Hematopoietic multipotent progenitor cell treated with erythropoietin and hydrocortisone succinate and interleukin-3 and kit ligand, for 8 days (in vitro differentiated cells): Measurements from ENCODE around the gene SPRR1A.

ENCODE experiments used
- DNase-seq: peaks from one replicate; pipeline ENCODE4 v3.0.0-alpha.2; 2015

SPRR1A gene, protein sequence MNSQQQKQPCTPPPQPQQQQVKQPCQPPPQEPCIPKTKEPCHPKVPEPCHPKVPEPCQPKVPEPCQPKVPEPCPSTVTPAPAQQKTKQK

GRCh38 chr1:152983743-152984142 is at the start of gene SPRR1A:
SPRR1A (plus strand) TSS chr1:152984081; CDS start chr1:152985231, 1,150 bp downstream.
- DNase-seq = no peak

DNA sequence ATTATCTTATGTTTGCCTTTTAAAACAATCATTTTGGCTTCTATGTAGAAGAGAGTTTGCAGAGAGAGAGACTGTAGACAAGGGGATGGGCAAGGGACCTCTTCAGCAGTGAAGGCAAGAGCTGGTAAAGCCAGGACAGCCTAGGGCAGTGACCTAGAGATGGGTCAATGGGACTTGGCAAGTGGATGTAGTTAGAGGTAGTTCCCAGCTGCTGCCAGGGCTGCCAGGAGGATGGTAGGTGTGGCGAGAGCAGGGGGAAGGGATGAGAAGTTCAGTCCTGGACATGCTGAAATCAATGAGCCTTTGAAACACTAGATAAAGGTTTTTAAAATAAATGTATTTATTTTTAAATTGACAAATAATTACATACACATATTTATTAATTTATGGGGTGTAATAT is 43.3 kb upstream of the SPRR1A start:
- no peak for DNase-seq

GRCh38 chr1:152941037-152941711 is 42.7 kb upstream of the SPRR1A start:
- no peak for DNase-seq

DNA sequence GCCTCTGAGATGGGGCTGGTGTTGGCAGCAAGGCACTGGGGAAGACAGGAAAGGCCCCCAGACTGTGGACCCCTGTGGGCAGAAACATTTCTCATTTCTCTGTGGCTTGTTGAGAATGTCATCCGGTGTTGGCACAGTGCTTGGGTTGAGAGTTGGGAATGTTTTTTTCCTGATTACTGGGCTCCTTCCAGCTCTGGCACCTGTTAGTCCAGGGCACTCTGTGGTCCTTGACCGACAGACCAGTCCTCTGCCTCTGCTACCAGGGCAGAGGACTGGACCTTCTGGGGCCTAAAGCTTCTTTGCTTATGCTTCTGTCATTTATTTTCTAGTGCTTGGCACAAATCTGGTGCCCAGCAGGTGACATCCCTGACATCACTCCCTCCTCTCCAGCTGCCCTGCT is 41.7 kb upstream of the SPRR1A start:
- no peak for DNase-seq

- DNase-seq = no peak
Observed at GRCh38 chr1:152946248-152946647, 37.6 kb upstream of the SPRR1A start.

- no peak for DNase-seq
Observed at GRCh38 chr1:152946651-152947256, 37.1 kb upstream of the SPRR1A start, which contains the start of gene SPRR5. SPRR5 (plus strand) TSS chr1:152947206; CDS start chr1:152948555, 1,349 bp downstream.

DNA sequence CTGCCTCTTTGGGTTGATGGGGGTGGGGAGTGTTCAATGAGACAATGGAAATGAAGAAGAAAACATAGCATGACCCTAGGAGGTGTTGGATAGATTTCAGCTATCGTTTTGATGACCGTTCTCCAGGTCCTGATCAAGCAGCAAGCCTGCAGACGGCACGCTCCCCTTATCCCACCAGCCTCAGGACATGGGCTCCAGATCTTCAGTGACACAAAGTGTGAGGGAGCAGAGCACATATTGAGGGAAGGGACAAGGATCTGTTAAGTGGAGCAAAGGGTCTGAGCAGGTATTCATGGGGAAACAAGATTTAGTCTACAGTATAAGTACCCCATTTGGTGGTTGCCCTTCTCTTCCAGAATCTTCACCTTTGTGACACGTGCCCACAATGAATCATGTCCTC is 32.2 kb upstream of the SPRR1A start:
- DNase-seq = no peak

DNA sequence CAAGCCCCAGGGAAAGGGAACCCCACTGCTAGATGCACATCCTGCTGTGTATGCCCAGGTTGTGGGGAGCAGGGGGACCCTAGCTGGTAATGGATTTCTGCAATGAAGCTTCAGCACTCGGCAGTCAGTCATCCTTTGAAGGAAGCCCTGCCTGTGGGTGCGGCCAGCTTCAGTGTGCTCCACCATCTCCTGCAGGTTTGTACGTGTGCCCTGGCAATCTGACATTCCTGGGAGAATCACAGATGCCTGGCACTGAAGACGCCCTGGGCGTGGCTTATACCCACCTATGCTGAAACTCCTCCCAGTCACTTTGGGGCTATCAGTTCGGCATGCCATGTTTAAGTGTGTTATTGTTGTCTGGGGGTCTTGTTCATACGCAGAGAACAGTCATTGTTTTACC is 30.1 kb upstream of the SPRR1A start:
- no peak for DNase-seq

DNA sequence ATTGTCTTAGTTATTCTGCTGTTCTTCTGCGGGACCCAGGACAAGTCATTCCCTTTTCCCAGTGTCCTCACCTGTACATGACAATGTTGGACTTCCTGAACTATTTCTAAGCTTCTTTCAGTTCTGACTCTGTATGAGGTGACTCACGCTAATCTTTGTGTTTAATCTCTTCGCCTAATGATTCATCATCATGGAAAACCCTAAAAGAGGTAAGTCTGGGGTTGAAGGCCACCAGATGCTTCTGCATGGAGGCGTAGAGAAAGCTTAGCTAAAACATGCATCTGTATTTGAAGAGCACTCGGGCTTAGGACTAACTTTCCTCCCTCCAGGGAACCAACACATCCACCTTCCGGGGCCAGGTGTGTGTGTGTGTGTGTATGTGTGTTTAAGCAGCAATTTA is 29.4 kb upstream of the SPRR1A start:
- no peak for DNase-seq

- no peak for DNase-seq
Observed at GRCh38 chr1:152957561-152957960, 26.3 kb upstream of the SPRR1A start.

GRCh38 chr1:152959273-152959672 is 24.6 kb upstream of the SPRR1A start:
- DNase-seq = no peak

- DNase-seq = no peak
Observed at GRCh38 chr1:152959801-152960451, 24.0 kb upstream of the SPRR1A start.

DNA sequence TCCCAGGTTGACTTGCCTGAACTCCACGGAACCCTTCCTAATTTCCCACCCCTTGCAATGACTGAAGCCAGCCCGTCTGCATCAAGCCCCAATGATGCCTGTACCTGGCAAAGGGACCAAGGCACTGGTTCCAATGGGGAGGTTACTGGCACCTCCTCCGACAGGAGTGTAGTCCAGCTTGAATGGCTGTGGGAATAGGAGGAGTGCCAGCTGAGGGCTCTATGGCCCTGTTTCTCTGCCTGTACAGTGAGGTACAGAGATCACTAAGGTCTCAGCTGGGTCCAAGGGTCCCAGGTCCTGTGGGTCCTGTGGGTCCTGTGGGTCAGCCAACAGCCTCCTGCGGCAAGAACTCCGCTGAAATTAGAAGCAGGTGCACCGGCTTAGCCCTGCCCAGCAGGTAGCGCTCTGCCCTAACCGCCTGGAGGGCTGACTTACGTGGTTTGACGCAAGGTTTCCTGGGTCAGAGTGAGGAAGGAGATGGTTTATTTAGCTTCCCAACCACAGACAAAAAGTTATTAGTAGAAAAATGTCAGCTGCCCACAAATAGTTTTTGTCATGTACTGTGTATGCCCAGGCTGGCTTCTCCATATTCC is 23.3 kb upstream of the SPRR1A start:
- DNase-seq = peak; percentile 11

DNA sequence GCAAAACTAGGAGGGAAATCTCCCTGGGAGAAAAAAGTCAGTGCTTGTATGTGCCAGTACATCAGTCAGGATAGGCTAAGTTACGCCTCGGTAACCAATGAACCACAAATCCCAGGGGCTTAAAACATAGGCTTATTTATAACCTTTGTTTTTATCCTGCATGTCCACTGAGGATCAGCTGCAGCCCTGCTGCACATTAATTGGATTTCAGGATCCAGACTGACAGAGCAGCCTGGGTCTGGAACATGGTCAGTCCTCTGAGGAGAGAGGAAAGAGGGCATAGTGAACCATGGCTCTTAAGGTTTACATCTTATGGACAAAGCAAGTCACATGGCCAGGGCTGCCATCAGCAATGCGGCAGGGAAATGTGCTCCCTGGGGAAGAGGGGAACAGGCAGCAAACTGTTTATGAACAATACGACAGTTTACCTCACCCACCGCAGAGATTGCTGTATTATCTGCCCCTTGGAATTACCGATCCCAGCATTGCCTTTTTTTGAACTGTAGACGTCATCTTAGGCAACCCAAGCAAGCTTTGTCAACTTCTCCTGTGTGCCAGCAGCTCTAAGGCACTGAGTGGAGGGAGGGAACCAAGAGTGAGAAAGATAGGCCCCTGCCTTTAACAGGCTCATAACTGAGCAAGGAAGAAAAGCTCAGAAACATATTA is 22.5 kb upstream of the SPRR1A start:
- DNase-seq = no peak

GRCh38 chr1:152962876-152963415 is 20.9 kb upstream of the SPRR1A start:
- DNase-seq = no peak

DNA sequence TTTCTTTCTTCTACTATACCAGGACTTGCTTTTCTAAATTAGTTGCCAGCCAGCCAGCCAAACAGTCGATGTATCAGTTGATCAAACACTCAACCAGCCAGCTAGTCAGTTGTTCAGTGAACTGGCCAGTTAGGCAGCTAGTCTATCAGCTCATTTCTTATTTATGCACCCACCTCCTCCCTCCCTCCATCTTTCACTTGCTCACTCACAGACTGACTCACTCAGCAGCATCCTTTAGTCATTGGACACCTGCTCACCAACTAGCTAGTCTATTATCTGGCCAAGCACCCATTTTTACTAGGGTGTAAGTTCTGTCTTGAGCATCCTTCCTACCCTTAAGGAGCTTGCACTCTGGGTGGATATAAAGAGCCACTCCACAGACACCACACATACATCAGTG is 19.3 kb upstream of the SPRR1A start:
- no peak for DNase-seq

- no peak for DNase-seq
Observed at GRCh38 chr1:152965853-152966252, 18.0 kb upstream of the SPRR1A start.

DNA sequence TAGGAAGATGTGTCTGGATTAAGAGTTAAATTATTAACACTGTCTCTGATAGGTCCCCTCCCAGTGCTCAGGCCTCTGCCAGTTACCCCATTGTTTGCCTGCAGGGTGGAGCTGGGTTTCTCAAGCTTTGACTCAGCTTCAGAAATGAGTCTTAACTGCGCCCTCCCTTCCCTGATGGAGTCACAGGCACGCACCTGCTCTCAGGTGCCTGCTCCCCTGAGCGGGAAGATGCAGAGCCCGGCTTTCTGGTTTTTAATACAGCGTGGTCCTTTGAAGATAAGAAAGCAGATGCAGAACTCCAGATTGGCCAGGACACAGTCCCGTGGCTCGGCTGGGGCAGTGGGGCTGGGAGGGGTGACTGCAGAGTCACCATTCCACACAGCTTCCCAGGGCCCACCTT is 16.7 kb upstream of the SPRR1A start:
- DNase-seq = no peak

DNA sequence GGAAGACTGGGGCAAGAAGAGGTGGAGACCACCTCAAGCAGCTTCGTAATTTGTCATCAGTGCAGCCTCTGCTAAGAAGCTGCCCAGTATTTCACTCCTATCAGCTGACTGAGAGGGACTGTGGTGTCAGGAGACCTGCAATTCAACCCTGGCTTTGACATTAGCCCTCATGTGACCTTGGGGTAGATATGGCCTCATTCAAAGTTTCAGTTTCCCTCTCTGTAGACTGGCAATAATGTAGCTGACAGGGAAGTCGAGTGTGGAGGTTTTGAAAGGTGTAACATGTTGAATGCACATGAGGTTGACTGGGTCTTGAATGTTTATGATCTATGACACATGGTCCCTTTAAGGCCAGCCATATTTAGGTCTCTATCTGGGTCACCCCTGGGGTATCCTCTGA is 15.6 kb upstream of the SPRR1A start:
- DNase-seq = no peak

GRCh38 chr1:152969036-152969435 is 14.8 kb upstream of the SPRR1A start:
- DNase-seq = no peak

DNA sequence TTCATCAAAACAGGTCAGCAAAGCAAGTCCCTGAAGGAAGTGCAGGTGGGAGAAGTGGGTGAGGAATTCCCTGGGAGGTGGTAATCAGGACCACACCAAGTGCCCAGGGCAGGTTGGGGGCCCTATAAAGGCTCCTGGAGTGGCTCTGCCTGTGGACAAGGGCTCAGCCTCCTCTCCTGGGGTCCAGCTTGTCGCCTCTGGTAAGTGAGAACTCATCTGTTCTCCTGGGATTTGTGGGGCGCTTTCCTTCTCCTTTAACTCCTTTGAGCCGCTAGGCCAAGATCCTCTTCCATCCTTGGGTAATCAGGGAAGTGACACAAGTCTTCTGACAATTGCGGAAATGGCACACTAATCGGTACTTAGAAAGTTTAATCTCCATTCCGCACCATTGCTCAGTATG is 13.4 kb upstream of the SPRR1A start, which contains the start of gene SPRR4:
TSS of gene SPRR4 (plus strand) at position 154 of the 400 bp plus-strand sequence. CDS start 1,243 bp downstream, outside the sequence.
- no peak for DNase-seq

DNA sequence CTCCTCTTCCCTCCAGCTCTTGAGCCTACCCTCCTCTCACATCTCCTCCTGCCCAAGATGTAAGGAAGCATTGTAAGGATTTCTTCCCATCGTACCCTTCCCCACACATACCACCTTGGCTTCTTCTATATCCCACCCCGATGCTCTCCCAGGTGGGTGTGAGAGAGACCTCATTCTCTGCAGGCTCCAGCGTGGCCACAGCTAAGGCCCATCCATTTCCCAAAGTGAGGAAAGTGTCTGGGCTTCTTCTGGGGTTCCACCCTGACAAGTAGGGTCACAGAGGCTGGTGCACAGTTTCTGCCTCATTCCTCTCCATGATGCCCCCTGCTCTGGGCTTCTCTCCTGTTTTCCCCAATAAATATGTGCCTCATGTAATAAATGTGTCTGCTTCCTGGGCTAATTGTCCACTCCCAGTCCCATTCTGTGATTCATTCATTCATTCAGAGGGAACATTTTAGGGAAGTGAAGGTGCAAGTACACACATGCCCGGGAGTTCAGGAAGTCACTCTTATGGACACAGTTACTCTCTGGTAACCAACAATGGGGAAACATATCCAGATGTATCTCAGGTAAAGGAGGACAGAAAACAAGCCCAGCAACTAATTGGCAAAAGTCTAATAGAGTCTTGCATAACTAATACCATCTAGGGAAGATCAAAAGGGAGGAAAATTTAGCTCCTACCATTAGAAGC is 11.5 kb upstream of the SPRR1A start:
- DNase-seq = no peak
